Ishikawa (cell line): ENCODE results near the gene SLC9B1.
"Not testable (repeated sequence)": the region's sequence is repeated elsewhere in the genome, so short reads cannot be mapped to it uniquely, and the experiment has no call there.

Experiments used
- CEBPB ChIP-seq: IDR thresholded peaks from 2 replicates; pipeline ENCODE4 v1.6.1; 2012
- EGR1 ChIP-seq: IDR thresholded peaks from 2 replicates; pipeline ENCODE4 v1.6.1; 2012
- EP300 ChIP-seq: IDR thresholded peaks from 2 replicates; pipeline ENCODE4 v1.6.1; 2012; ENCODE audit warnings: borderline replicate concordance
- FOXM1 ChIP-seq: IDR thresholded peaks from 2 replicates; pipeline ENCODE4 v1.6.1; 2012; ENCODE audit warnings: low read depth, borderline replicate concordance
- RAD21 ChIP-seq: IDR thresholded peaks from 2 replicates; pipeline ENCODE4 v1.6.1; 2012; ENCODE audit warnings: low read depth
- TAF1 ChIP-seq: IDR thresholded peaks from 2 replicates; pipeline ENCODE4 v1.6.1; 2012; ENCODE audit warnings: low read depth, mild to moderate bottlenecking
- USF1 ChIP-seq: IDR thresholded peaks from 2 replicates; pipeline ENCODE4 v1.6.1; 2012
- YY1 ChIP-seq: IDR thresholded peaks from 2 replicates; pipeline ENCODE4 v1.6.1; 2012; ENCODE audit warnings: low read depth
- ZBTB7A ChIP-seq: IDR thresholded peaks from 2 replicates; pipeline ENCODE4 v1.6.1; 2012; ENCODE audit warnings: low read depth
- TF ChIP-seq, protein P1 (sequence below): IDR thresholded peaks from 2 replicates; pipeline ENCODE4 v1.6.1; 2012

- TF ChIP-seq EGR1, EP300, YY1, TAF1, ZBTB7A, CEBPB, USF1, FOXM1, RAD21: not testable (repeated sequence)
- TF ChIP-seq, protein P1, sequence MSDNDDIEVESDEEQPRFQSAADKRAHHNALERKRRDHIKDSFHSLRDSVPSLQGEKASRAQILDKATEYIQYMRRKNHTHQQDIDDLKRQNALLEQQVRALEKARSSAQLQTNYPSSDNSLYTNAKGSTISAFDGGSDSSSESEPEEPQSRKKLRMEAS: not testable (repeated sequence)
Observed at GRCh38 chr4:102889866-102890265, 129.6 kb downstream of the SLC9B1 start.
